Astrocyte (in vitro differentiated cells and primary cell): ENCODE measurements around the gene B3GNT9. TPM values are rescaled to one million over a fixed set of nuclear protein-coding genes. Genes with fewer than 3 reads are reported as not detected.

Source experiments
- DNase-seq: peaks from one replicate; pipeline ENCODE4 v3.0.0-alpha.2; 2010; ENCODE audit warnings: low read depth
- FAIRE-seq: peaks from 2 replicates; lab custom pipeline; 2011; peaks lifted over from hg19 to GRCh38; lab: Jason Lieb, UNC
- H2AFZ ChIP-seq: 2 replicates; pipeline ENCODE4 v1.6.0; 2012; ENCODE audit warnings: low read depth, low read length, inconsistent platforms
- H3K27ac ChIP-seq: 2 replicates; pipeline ENCODE4 v1.5.1; 2011; ENCODE audit warnings: low read depth, low read length, inconsistent platforms
- H3K27me3 ChIP-seq: 2 replicates; pipeline ENCODE4 v1.6.0; 2011; ENCODE audit warnings: low read length, inconsistent platforms; ENCODE audit not compliant: insufficient read depth
- H3K36me3 ChIP-seq: 2 replicates; pipeline ENCODE4 v1.5.1; 2011; ENCODE audit warnings: low read length, inconsistent platforms; ENCODE audit not compliant: insufficient read depth
- H3K4me1 ChIP-seq: 2 replicates; pipeline ENCODE4 v1.5.1; 2011; ENCODE audit warnings: low read length, inconsistent platforms; ENCODE audit not compliant: insufficient read depth
- H3K4me2 ChIP-seq: 2 replicates; pipeline ENCODE4 v1.6.0; 2012; ENCODE audit warnings: low read length, inconsistent platforms
- H3K4me3 ChIP-seq: 2 replicates; pipeline ENCODE4 v1.5.1; 2011; ENCODE audit warnings: low read depth, mild to moderate bottlenecking, low read length, inconsistent platforms; ENCODE audit not compliant: insufficient read depth
- H3K79me2 ChIP-seq: 2 replicates; pipeline ENCODE4 v1.6.0; 2012; ENCODE audit warnings: mild to moderate bottlenecking, low read length, inconsistent platforms; ENCODE audit not compliant: insufficient read depth
- H3K9ac ChIP-seq: 2 replicates; pipeline ENCODE4 v1.6.0; 2012; ENCODE audit warnings: mild to moderate bottlenecking, low read length, inconsistent platforms
- H3K9me3 ChIP-seq: 2 replicates; pipeline ENCODE4 v1.5.1; 2012; ENCODE audit warnings: low read depth, mild to moderate bottlenecking, low read length, inconsistent platforms; ENCODE audit not compliant: insufficient read depth
- H4K20me1 ChIP-seq: 2 replicates; pipeline ENCODE4 v1.6.0; 2012; ENCODE audit warnings: low read length, inconsistent platforms; ENCODE audit not compliant: insufficient read depth
- H3K27ac Mint-ChIP-seq: one replicate; pipeline ENCODE4 v1.8.0; 2021; ENCODE audit warnings: mild to moderate bottlenecking, mixed read lengths; ENCODE audit not compliant: unreplicated experiment
- H3K27me3 Mint-ChIP-seq: one replicate; pipeline ENCODE4 v1.8.0; 2021; ENCODE audit warnings: low read depth, mixed read lengths; ENCODE audit not compliant: unreplicated experiment
- H3K36me3 Mint-ChIP-seq: one replicate; pipeline ENCODE4 v1.8.0; 2021; ENCODE audit warnings: low read depth, mixed read lengths; ENCODE audit not compliant: unreplicated experiment
- H3K4me1 Mint-ChIP-seq: one replicate; pipeline ENCODE4 v1.8.0; 2021; ENCODE audit warnings: low read depth, mixed read lengths; ENCODE audit not compliant: unreplicated experiment
- H3K4me3 Mint-ChIP-seq: one replicate; pipeline ENCODE4 v1.8.0; 2021; ENCODE audit warnings: mild to moderate bottlenecking, moderate library complexity, mixed read lengths; ENCODE audit not compliant: unreplicated experiment
- H3K9me3 Mint-ChIP-seq: one replicate; pipeline ENCODE4 v1.8.0; 2021; ENCODE audit warnings: mild to moderate bottlenecking, mixed read lengths; ENCODE audit not compliant: unreplicated experiment
- CTCF ChIP-seq: IDR thresholded peaks from 2 replicates; pipeline ENCODE4 v1.5.1; 2011; ENCODE audit warnings: low read depth, mild to moderate bottlenecking, inconsistent platforms, low read length, moderate library complexity; ENCODE audit not compliant: insufficient read depth
- EZH2 ChIP-seq: IDR thresholded peaks from 2 replicates; pipeline ENCODE4 v1.6.1; 2012; ENCODE audit warnings: mild to moderate bottlenecking, low read length, inconsistent platforms; ENCODE audit not compliant: insufficient read depth
- total RNA-seq: library from RNA; stranded (reverse); gene quantifications from 2 replicates; pipeline ENCODE4 v1.2.1, GENCODE V29; 2021

The B3GNT9 gene
- total RNA-seq, 1 donor from 2014 or later: 7.6 TPM

- H3K4me3 ChIP-seq: peak overlapping the region; percentile 89
- H3K9ac ChIP-seq: peak overlapping the region; percentile 88
- peaks cover 40% of the 10 kb centered on the region for H3K79me2 ChIP-seq
- Mint-ChIP-seq H3K4me1 (peaks cover 7% of the 10 kb centered on the region), H3K27me3 (no peaks in the 10 kb centered on the region), H3K9me3 (no peaks in the 10 kb centered on the region), H3K27ac (peak overlapping the region; percentile 50), H3K36me3 (peaks cover 9% of the 10 kb centered on the region), H3K4me3 (peak overlapping the region; percentile 100)
- TF ChIP-seq CTCF (no peak), EZH2 (no peak)
- peaks cover 17% of the 10 kb centered on the region for H3K4me1 ChIP-seq
- H3K9me3 ChIP-seq: no peaks in the 10 kb centered on the region
- H2AFZ ChIP-seq: peak overlapping the region; percentile 92
- FAIRE-seq (no peak), DNase-seq (no peak)
- H4K20me1 ChIP-seq: peaks cover 19% of the 10 kb centered on the region
- H3K4me2 ChIP-seq: peak overlapping the region; percentile 85
- peak overlapping the region; percentile 44 for H3K27ac ChIP-seq
- H3K27me3 ChIP-seq: no peaks in the 10 kb centered on the region
- H3K36me3 ChIP-seq: no peaks in the 10 kb centered on the region
These were observed 41.8 kb downstream of the B3GNT9 start for GRCh38 chr16:67108931-67109406.

DNA sequence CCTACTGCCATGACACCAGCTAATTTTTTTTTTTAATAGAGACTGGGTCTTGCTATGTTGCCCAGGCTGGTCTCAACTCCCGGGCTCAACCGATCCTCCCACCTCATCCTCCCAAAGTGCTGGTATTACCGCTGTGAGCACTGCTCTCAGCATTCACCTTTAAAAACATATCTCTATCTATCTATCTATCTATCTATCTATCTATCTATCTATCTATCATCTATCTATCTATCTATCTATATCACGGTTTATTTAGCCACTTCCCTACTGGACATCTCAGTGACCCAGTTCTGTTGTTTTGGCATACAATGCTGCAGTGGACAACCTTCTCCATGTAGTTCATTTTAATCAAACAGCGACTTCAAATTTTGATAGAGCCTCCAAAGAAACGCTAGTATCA lies 42.3 kb downstream of the B3GNT9 start:
- H3K4me1 Mint-ChIP-seq: peaks cover 7% of the 10 kb centered on the region
- H3K27ac Mint-ChIP-seq: peak overlapping the region; percentile 47
- H3K27me3 ChIP-seq: no peaks in the 10 kb centered on the region
- no peak overlapping the region for H3K4me3 ChIP-seq
- no peaks in the 10 kb centered on the region for H3K27me3 Mint-ChIP-seq
- no peaks in the 10 kb centered on the region for H3K36me3 ChIP-seq
- peaks cover 17% of the 10 kb centered on the region for H3K4me1 ChIP-seq
- no peaks in the 10 kb centered on the region for H3K9me3 ChIP-seq
- H3K36me3 Mint-ChIP-seq: peaks cover 6% of the 10 kb centered on the region
- no peak overlapping the region for H3K4me3 Mint-ChIP-seq
- H3K79me2 ChIP-seq: peaks cover 36% of the 10 kb centered on the region
- H3K27ac ChIP-seq: no peak overlapping the region
- H3K4me2 ChIP-seq: no peak overlapping the region
- H3K9ac ChIP-seq: no peak overlapping the region
- no peak for DNase-seq
- H4K20me1 ChIP-seq: peaks cover 19% of the 10 kb centered on the region
- H2AFZ ChIP-seq: no peak overlapping the region
- TF ChIP-seq CTCF (no peak), EZH2 (no peak)
- H3K9me3 Mint-ChIP-seq: no peaks in the 10 kb centered on the region
- no peak for FAIRE-seq

- no peak overlapping the region for H3K27ac ChIP-seq
These were observed 44.9 kb downstream of the B3GNT9 start for GRCh38 chr16:67105881-67106280.

More at GRCh38 chr16:67105881-67106280, 44.9 kb downstream of the B3GNT9 start:
- H3K9me3 Mint-ChIP-seq: peaks cover 2% of the 10 kb centered on the region
- DNase-seq: no peak
- Histone ChIP-seq H3K4me1 (peaks cover 17% of the 10 kb centered on the region), H2AFZ (no peak overlapping the region), H3K4me2 (no peak overlapping the region), H3K4me3 (no peak overlapping the region), H3K9me3 (no peaks in the 10 kb centered on the region), H4K20me1 (no peaks in the 10 kb centered on the region), H3K79me2 (peaks cover 12% of the 10 kb centered on the region), H3K27me3 (no peaks in the 10 kb centered on the region), H3K36me3 (no peaks in the 10 kb centered on the region), H3K9ac (no peak overlapping the region)
- H3K4me3 Mint-ChIP-seq: no peak overlapping the region
- peaks cover 8% of the 10 kb centered on the region for H3K36me3 Mint-ChIP-seq
- TF ChIP-seq EZH2 (no peak), CTCF (no peak)
- no peaks in the 10 kb centered on the region for H3K27me3 Mint-ChIP-seq
- H3K27ac Mint-ChIP-seq: no peak overlapping the region
- FAIRE-seq: no peak
- H3K4me1 Mint-ChIP-seq: peaks cover 13% of the 10 kb centered on the region
